PC-9 (cell line): Measurements from ENCODE around the gene BRD1.

Experiments
- EZH2 ChIP-seq: fragments of 200-600 bp; sonication (generic); IDR thresholded peaks from 2 replicates; pipeline ENCODE4 v1.8.0; 2017; ENCODE audit warnings: antibody characterized with exemption, low read depth
- TF ChIP-seq, protein P1 (sequence below): fragments of 200-600 bp; sonication (generic); conservative IDR thresholded peaks from 2 replicates; pipeline ENCODE4 v1.6.1; 2017; ENCODE audit warnings: mixed run types, antibody characterized with exemption, mild to moderate bottlenecking, moderate library complexity

DNA sequence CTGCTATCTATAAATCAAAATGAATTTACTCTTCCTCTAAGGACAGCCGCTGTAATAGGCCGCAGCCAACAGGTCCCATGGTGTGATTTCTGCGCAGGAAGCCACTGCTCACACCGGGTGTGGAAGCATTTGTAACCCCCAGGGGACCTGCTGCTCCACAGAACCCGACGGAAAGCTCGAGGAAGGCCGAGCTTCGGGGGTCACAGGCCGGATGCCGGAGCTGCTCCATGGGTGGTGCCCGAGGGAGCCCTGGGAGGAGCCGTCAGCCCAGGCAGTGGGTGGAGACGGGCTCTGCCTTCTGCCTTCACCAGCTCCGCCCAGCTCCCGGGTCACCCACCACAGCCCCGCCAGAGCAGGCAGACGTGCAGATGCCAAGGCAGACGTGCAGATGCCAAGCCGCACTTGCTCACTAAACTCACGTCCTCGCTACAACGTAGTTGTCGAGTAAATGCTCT lies 63.5 kb downstream of the BRD1 start:
- TF ChIP-seq, protein P1, sequence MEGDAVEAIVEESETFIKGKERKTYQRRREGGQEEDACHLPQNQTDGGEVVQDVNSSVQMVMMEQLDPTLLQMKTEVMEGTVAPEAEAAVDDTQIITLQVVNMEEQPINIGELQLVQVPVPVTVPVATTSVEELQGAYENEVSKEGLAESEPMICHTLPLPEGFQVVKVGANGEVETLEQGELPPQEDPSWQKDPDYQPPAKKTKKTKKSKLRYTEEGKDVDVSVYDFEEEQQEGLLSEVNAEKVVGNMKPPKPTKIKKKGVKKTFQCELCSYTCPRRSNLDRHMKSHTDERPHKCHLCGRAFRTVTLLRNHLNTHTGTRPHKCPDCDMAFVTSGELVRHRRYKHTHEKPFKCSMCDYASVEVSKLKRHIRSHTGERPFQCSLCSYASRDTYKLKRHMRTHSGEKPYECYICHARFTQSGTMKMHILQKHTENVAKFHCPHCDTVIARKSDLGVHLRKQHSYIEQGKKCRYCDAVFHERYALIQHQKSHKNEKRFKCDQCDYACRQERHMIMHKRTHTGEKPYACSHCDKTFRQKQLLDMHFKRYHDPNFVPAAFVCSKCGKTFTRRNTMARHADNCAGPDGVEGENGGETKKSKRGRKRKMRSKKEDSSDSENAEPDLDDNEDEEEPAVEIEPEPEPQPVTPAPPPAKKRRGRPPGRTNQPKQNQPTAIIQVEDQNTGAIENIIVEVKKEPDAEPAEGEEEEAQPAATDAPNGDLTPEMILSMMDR = no peak
- TF ChIP-seq EZH2 = no peak
